ENCODE data around the gene PDZRN3. TPM values are rescaled to one million over a fixed set of nuclear protein-coding genes. Genes with fewer than 3 reads are reported as not detected.

PDZRN3 gene
- total and polyA plus RNA-seq, 2 donors (not counting 1 experiment from before 2014, with no cell fraction given): 14.6 to 56.3 TPM

DNA sequence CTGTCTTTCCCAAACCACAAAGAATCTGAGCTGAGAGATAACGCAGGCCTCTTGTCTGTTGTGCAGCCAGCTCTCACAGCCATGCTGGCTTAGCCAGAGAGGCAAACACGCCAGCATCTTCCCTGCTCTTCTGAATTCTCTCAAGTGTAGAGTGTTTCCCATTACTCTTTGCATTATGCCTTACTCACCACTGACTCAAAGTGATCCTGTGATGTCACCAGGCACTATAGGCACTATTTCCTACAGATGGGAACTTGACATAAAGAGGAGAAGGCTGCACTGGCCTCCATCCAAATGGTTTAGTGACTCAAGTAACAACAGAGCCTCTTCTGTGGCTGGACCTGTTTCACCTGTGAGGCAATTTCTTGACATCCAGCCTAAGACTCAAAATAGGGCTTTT is 44.4 kb downstream of the PDZRN3 start:
- TF ChIP-seq, protein P1, sequence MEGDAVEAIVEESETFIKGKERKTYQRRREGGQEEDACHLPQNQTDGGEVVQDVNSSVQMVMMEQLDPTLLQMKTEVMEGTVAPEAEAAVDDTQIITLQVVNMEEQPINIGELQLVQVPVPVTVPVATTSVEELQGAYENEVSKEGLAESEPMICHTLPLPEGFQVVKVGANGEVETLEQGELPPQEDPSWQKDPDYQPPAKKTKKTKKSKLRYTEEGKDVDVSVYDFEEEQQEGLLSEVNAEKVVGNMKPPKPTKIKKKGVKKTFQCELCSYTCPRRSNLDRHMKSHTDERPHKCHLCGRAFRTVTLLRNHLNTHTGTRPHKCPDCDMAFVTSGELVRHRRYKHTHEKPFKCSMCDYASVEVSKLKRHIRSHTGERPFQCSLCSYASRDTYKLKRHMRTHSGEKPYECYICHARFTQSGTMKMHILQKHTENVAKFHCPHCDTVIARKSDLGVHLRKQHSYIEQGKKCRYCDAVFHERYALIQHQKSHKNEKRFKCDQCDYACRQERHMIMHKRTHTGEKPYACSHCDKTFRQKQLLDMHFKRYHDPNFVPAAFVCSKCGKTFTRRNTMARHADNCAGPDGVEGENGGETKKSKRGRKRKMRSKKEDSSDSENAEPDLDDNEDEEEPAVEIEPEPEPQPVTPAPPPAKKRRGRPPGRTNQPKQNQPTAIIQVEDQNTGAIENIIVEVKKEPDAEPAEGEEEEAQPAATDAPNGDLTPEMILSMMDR (conservative IDR thresholded peaks at IDR 0.05 in 1 of 2, IDR thresholded peaks at IDR 0.05 in 1 of 2; ENCODE audit: low read depth in 1 of 2, low read length in 2 of 2): no peak
- no peak for TF ChIP-seq EZH2 (IDR thresholded peaks at IDR 0.05; ENCODE audit: low read length, missing control alignments)
- no peaks in the 10 kb centered on the region for H4K20me1 ChIP-seq (ENCODE audit: control insufficient read depth, extremely low read depth, insufficient read depth, low read length)
- no peak overlapping the region for H2AFZ ChIP-seq (ENCODE audit: low read length)
- no peaks in the 10 kb centered on the region for H3K9me3 ChIP-seq (ENCODE audit: control insufficient read depth, insufficient read depth, low read depth, low read length)
- DNase-seq (ENCODE audit: low read depth in 2 of 2): peak; percentile 93 to 95
- peaks cover 6% of the 10 kb centered on the region for H3K4me1 ChIP-seq (ENCODE audit: control insufficient read depth, extremely low read depth, insufficient read depth, low read length)
- H3K4me3 ChIP-seq (replicated peaks in 1 of 4; ENCODE audit: control extremely low read depth in 1 of 4, insufficient read depth in 1 of 4, low read depth in 3 of 4, low read length in 4 of 4): no peak overlapping the region
- H3K36me3 ChIP-seq (ENCODE audit: control insufficient read depth, insufficient read depth, low read length): no peaks in the 10 kb centered on the region
- H3K79me2 ChIP-seq (ENCODE audit: control insufficient read depth, insufficient read depth, low read length): no peaks in the 10 kb centered on the region
- no peak overlapping the region for H3K9ac ChIP-seq (ENCODE audit: insufficient read depth, low read length)
- peak overlapping the region; percentile 52 for H3K4me2 ChIP-seq (ENCODE audit: extremely low read depth, insufficient read depth, low read length)
- peak overlapping the region; percentile 10 for H3K27ac ChIP-seq (ENCODE audit: insufficient read depth, low read length)
- no peaks in the 10 kb centered on the region for H3K27me3 ChIP-seq (ENCODE audit: control insufficient read depth, insufficient read depth, low read length)

- Histone ChIP-seq H4K20me1 (ENCODE audit: control insufficient read depth, extremely low read depth, insufficient read depth, low read length) (no peaks in the 10 kb centered on the region), H2AFZ (ENCODE audit: low read length) (no peak overlapping the region), H3K9me3 (ENCODE audit: control insufficient read depth, insufficient read depth, low read depth, low read length) (no peaks in the 10 kb centered on the region), H3K79me2 (ENCODE audit: control insufficient read depth, insufficient read depth, low read length) (no peaks in the 10 kb centered on the region), H3K9ac (ENCODE audit: insufficient read depth, low read length) (no peak overlapping the region), H3K36me3 (ENCODE audit: control insufficient read depth, insufficient read depth, low read length) (no peaks in the 10 kb centered on the region), H3K27me3 (ENCODE audit: control insufficient read depth, insufficient read depth, low read length) (no peaks in the 10 kb centered on the region), H3K4me1 (ENCODE audit: control insufficient read depth, extremely low read depth, insufficient read depth, low read length) (peaks cover 6% of the 10 kb centered on the region), H3K4me3 (replicated peaks in 1 of 4; ENCODE audit: control extremely low read depth in 1 of 4, insufficient read depth in 1 of 4, low read depth in 3 of 4, low read length in 4 of 4) (no peak overlapping the region), H3K4me2 (ENCODE audit: extremely low read depth, insufficient read depth, low read length) (no peak overlapping the region), H3K27ac (ENCODE audit: insufficient read depth, low read length) (no peak overlapping the region)
- DNase-seq (ENCODE audit: low read depth in 2 of 2): no peak
- TF ChIP-seq, protein P1 (conservative IDR thresholded peaks at IDR 0.05 in 1 of 2, IDR thresholded peaks at IDR 0.05 in 1 of 2; ENCODE audit: low read depth in 1 of 2, low read length in 2 of 2): no peak
- no peak for TF ChIP-seq EZH2 (IDR thresholded peaks at IDR 0.05; ENCODE audit: low read length, missing control alignments)
These were observed 47.0 kb downstream of the PDZRN3 start for GRCh38 chr3:73577704-73578103.

DNA sequence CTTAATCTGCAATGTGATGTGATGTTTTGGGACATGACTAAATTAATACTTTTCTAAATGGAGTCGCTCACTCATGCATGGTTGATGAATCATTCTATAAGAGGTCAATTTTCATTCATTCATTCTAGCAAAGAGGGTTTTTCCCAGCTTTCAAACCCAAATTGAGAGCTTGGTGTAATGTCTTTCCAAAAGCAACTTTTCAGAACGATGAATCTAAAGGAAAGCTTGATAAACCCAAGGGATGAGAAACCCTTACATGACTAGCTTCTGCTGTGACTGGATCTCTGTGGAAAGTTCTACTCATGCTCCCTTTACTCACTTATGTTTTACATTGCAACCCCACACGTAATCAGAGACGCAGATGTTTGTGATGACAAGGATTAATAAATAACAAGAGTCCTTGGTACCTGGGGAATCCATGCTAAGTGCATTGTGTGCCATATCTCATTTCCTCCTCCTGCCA is 47.7 kb downstream of the PDZRN3 start:
- Histone ChIP-seq H3K27ac (ENCODE audit: insufficient read depth, low read length) (no peak overlapping the region), H3K27me3 (ENCODE audit: control insufficient read depth, insufficient read depth, low read length) (no peaks in the 10 kb centered on the region), H3K4me1 (ENCODE audit: control insufficient read depth, extremely low read depth, insufficient read depth, low read length) (peaks cover 6% of the 10 kb centered on the region), H3K36me3 (ENCODE audit: control insufficient read depth, insufficient read depth, low read length) (no peaks in the 10 kb centered on the region), H4K20me1 (ENCODE audit: control insufficient read depth, extremely low read depth, insufficient read depth, low read length) (no peaks in the 10 kb centered on the region), H3K9ac (ENCODE audit: insufficient read depth, low read length) (no peak overlapping the region), H2AFZ (ENCODE audit: low read length) (no peak overlapping the region), H3K4me3 (replicated peaks in 1 of 4; ENCODE audit: control extremely low read depth in 1 of 4, insufficient read depth in 1 of 4, low read depth in 3 of 4, low read length in 4 of 4) (no peak overlapping the region), H3K9me3 (ENCODE audit: control insufficient read depth, insufficient read depth, low read depth, low read length) (no peaks in the 10 kb centered on the region), H3K79me2 (ENCODE audit: control insufficient read depth, insufficient read depth, low read length) (no peaks in the 10 kb centered on the region), H3K4me2 (ENCODE audit: extremely low read depth, insufficient read depth, low read length) (no peak overlapping the region)
- DNase-seq (ENCODE audit: low read depth in 2 of 2): peak in 1 of 2 donors; percentile 60
- TF ChIP-seq, protein P1 (conservative IDR thresholded peaks at IDR 0.05 in 1 of 2, IDR thresholded peaks at IDR 0.05 in 1 of 2; ENCODE audit: low read depth in 1 of 2, low read length in 2 of 2): no peak
- no peak for TF ChIP-seq EZH2 (IDR thresholded peaks at IDR 0.05; ENCODE audit: low read length, missing control alignments)

All from fibroblast of lung (primary cell).